ENCODE measurements around the gene CHDH. TPM values are rescaled to one million over a fixed set of nuclear protein-coding genes. Genes with fewer than 3 reads are reported as not detected.

The CHDH gene
- polyA plus RNA-seq, 4 donors, result 7.3 to 10.8 (median 8.5) TPM

- no peak for DNase-seq (ENCODE audit: low read depth in 4 of 4, low spot score in 3 of 4)
These were observed 12.0 kb upstream of the CHDH start for GRCh38 chr3:53858096-53858741.

GRCh38 chr3:53856964-53857363, 10.7 kb upstream of the CHDH start:
- no peak for DNase-seq (ENCODE audit: low read depth in 4 of 4, low spot score in 3 of 4)

GRCh38 chr3:53850895-53851294, 4.7 kb upstream of the CHDH start:
- DNase-seq (ENCODE audit: low read depth in 4 of 4, low spot score in 3 of 4), result peak in 1 of 4 donors; percentile 20

GRCh38 chr3:53849916-53850315, 3.7 kb upstream of the CHDH start:
- no peak for DNase-seq (ENCODE audit: low read depth in 4 of 4, low spot score in 3 of 4)

- no peak for DNase-seq (ENCODE audit: low read depth in 4 of 4, low spot score in 3 of 4)
These were observed 584 bp upstream of the CHDH start for GRCh38 chr3:53846851-53847155.

GRCh38 chr3:53845881-53846133, 412 bp downstream of the CHDH start:
- DNase-seq (ENCODE audit: low read depth in 4 of 4, low spot score in 3 of 4), result no peak

GRCh38 chr3:53845103-53845880, 927 bp downstream of the CHDH start:
- peak in 3 of 4 donors; percentile 44 to 57 (median 45) for DNase-seq (ENCODE audit: low read depth in 4 of 4, low spot score in 3 of 4)

GRCh38 chr3:53844262-53845102, 1.7 kb downstream of the CHDH start:
- DNase-seq (ENCODE audit: low read depth in 4 of 4, low spot score in 3 of 4), result no peak

- no peak for DNase-seq (ENCODE audit: low read depth in 4 of 4, low spot score in 3 of 4)
These were observed 2.7 kb downstream of the CHDH start for GRCh38 chr3:53843195-53844177.

GRCh38 chr3:53842436-53843194, 3.6 kb downstream of the CHDH start:
- peak in 2 of 4 donors; percentile 33 to 37 for DNase-seq (ENCODE audit: low read depth in 4 of 4, low spot score in 3 of 4)

- DNase-seq (ENCODE audit: low read depth in 4 of 4, low spot score in 3 of 4), result no peak
These were observed 4.9 kb downstream of the CHDH start for GRCh38 chr3:53841296-53841695.

GRCh38 chr3:53837331-53837730, 8.9 kb downstream of the CHDH start:
- no peak for DNase-seq (ENCODE audit: low read depth in 4 of 4, low spot score in 3 of 4)

GRCh38 chr3:53836084-53836872, 9.9 kb downstream of the CHDH start:
- no peak for DNase-seq (ENCODE audit: low read depth in 4 of 4, low spot score in 3 of 4)

GRCh38 chr3:53835257-53835656, 11.0 kb downstream of the CHDH start:
- DNase-seq (ENCODE audit: low read depth in 4 of 4, low spot score in 3 of 4), result no peak

GRCh38 chr3:53834429-53835095, 11.7 kb downstream of the CHDH start:
- no peak for DNase-seq (ENCODE audit: low read depth in 4 of 4, low spot score in 3 of 4)

- DNase-seq (ENCODE audit: low read depth in 4 of 4, low spot score in 3 of 4), result no peak
These were observed 12.5 kb downstream of the CHDH start for GRCh38 chr3:53833700-53834099.

- DNase-seq (ENCODE audit: low read depth in 4 of 4, low spot score in 3 of 4), result no peak
These were observed 13.1 kb downstream of the CHDH start for GRCh38 chr3:53833053-53833645.

GRCh38 chr3:53830944-53831343, 15.3 kb downstream of the CHDH start:
- DNase-seq (ENCODE audit: low read depth in 4 of 4, low spot score in 3 of 4), result no peak
